K562 (cell line): ENCODE results near the gene MCIDAS. TPM values are rescaled to one million over a fixed set of nuclear protein-coding genes. Genes with fewer than 3 reads are reported as not detected.

Experiments
- CBX5 ChIP-seq: IDR thresholded peaks from 2 replicates; pipeline ENCODE4 v1.6.1; 2014; ENCODE audit warnings: low read depth, borderline replicate concordance
- CREB1 ChIP-seq, 2 experiments: sonication (generic) in 1 of 2; formaldehyde crosslinking in 1 of 2; IDR thresholded peaks; 2 replicates each; pipeline versions ENCODE4 v1.6.1 to v1.8.0; 2012 to 2022; ENCODE audit warnings: inconsistent platforms in 1 of 2, mild to moderate bottlenecking in 1 of 2, missing genetic modification reagents in 1 of 2, moderate library complexity in 1 of 2
- CXXC5 ChIP-seq: fragments of 250-450 bp; sonication (Bioruptor Pico); IDR thresholded peaks from 2 replicates; pipeline ENCODE4 v1.8.0; 2022; ENCODE audit warnings: inconsistent platforms, mild to moderate bottlenecking, moderate library complexity
- EP400 ChIP-seq: fragments of 450-650 bp; IDR thresholded peaks from 2 replicates; pipeline ENCODE4 v1.6.1; 2017; ENCODE audit warnings: antibody characterized with exemption, mild to moderate bottlenecking, moderate library complexity
- ERF ChIP-seq: fragments of 450-650 bp; formaldehyde crosslinking; IDR thresholded peaks from 2 replicates; pipeline ENCODE4 v1.4.0; 2020; ENCODE audit warnings: mild to moderate bottlenecking, mixed read lengths
- HDAC6 ChIP-seq: IDR thresholded peaks from 2 replicates; pipeline ENCODE4 v1.6.1; 2012; ENCODE audit warnings: low read depth, mild to moderate bottlenecking, control low read depth, inconsistent platforms, low read length, moderate library complexity
- HOXB6 ChIP-seq: fragments of 250-450 bp; sonication (Bioruptor Pico); IDR thresholded peaks from 2 replicates; pipeline ENCODE4 v1.5.1; 2022; ENCODE audit warnings: mild to moderate bottlenecking, borderline replicate concordance
- KDM2B ChIP-seq: fragments of 250-450 bp; sonication (Bioruptor Pico); IDR thresholded peaks from 2 replicates; pipeline ENCODE4 v1.8.0; 2021; ENCODE audit warnings: mild to moderate bottlenecking, moderate library complexity
- MAZ ChIP-seq, 2 experiments: fragments of 450-650 bp in 1 of 2; sonication (generic) in 1 of 2; formaldehyde crosslinking; IDR thresholded peaks in 1 of 2; conservative IDR thresholded peaks in 1 of 2; 2 replicates each; pipeline versions ENCODE4 v1.4.0 to v1.5.0; 2020; ENCODE audit warnings: mild to moderate bottlenecking in 1 of 2, missing genetic modification reagents in 1 of 2
- SRSF7 ChIP-seq: fragments of 200-400 bp; formaldehyde crosslinking; optimal IDR thresholded peaks from 2 replicates; pipeline ENCODE3; 2017; ENCODE audit warnings: mild to moderate bottlenecking, low read depth, low read length
- polyA plus RNA-seq, 8 experiments: library from polyadenylated mRNA; depleted of rRNA in 4 of 8; stranded (reverse) in 5 of 8; unstranded in 3 of 8; fragments of >200 nt; fragmentation: Nextera tagmentation in 2 of 8; fragmentation: Illumina TruSeq in 1 of 8; extraction: Ambion mirVana in 2 of 8; extraction: Trizol in 1 of 8; gene quantifications; 2 replicates each; pipeline versions ENCODE4 v1.2.1 to v1.2.3, GENCODE V29; 2011 to 2014; ENCODE audit warnings: inconsistent platforms in 1 of 8, missing spikeins in 1 of 8
- total RNA-seq, 7 experiments: library from RNA; depleted of rRNA in 6 of 7; stranded (reverse); fragments of >200 nt in 6 of 7; fragmentation: Illumina TruSeq in 2 of 7; extraction: Trizol in 2 of 7; gene quantifications; 2 replicates each; pipeline versions ENCODE4 v1.2.1 to v1.2.3, GENCODE V29; 2011 to 2021; ENCODE audit warnings: low replicate concordance in 1 of 7
- TF ChIP-seq, protein P1 (sequence below): sonication (generic); formaldehyde crosslinking; IDR thresholded peaks from 2 replicates; pipeline ENCODE4 v1.8.1; 2023; ENCODE audit warnings: mild to moderate bottlenecking, missing genetic modification reagents
- TF ChIP-seq, protein P2 (sequence below): fragments of 450-650 bp; IDR thresholded peaks from 2 replicates; pipeline ENCODE4 v1.6.1; 2016; ENCODE audit warnings: antibody characterized with exemption
- TF ChIP-seq, protein P3 (sequence below), 2 experiments: fragments of 450-650 bp; formaldehyde crosslinking in 1 of 2; IDR thresholded peaks; 2 replicates each; pipeline versions ENCODE4 v1.4.0 to v1.6.1; 2014 to 2020; ENCODE audit warnings: mild to moderate bottlenecking in 2 of 2, borderline replicate concordance in 1 of 2, low read depth in 1 of 2

MCIDAS gene
- total and polyA plus RNA-seq, 9 of the 15 experiments (the other 6 are each of a cell fraction or from before 2014, with no cell fraction given) = 0.07 to 1.5 (median 0.69) TPM

GRCh38 chr5:55226027-55226933, 835 bp downstream of the MCIDAS start (continued):
- peak in 1 of 2 experiments; percentile 23; a peak in 1 of 4 replicates for TF ChIP-seq MAZ (CRISPR knock-in tag; conservative IDR thresholded peaks at IDR 0.05 in 1 of 2, IDR thresholded peaks at IDR 0.05 in 1 of 2)
- TF ChIP-seq CXXC5 = peak; percentile 61; the same call in 1 of the 2 replicates
- TF ChIP-seq HOXB6 = no peak
- 0 out of 2 replicates have a peak, but pooled peaks have one; percentile 38 for TF ChIP-seq ERF
- TF ChIP-seq, protein P1, sequence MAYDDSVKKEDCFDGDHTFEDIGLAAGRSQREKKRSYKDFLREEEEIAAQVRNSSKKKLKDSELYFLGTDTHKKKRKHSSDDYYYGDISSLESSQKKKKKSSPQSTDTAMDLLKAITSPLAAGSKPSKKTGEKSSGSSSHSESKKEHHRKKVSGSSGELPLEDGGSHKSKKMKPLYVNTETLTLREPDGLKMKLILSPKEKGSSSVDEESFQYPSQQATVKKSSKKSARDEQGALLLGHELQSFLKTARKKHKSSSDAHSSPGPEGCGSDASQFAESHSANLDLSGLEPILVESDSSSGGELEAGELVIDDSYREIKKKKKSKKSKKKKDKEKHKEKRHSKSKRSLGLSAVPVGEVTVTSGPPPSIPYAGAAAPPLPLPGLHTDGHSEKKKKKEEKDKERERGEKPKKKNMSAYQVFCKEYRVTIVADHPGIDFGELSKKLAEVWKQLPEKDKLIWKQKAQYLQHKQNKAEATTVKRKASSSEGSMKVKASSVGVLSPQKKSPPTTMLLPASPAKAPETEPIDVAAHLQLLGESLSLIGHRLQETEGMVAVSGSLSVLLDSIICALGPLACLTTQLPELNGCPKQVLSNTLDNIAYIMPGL (CRISPR knock-in tag) = peak; percentile 38; the same call in 1 of the 2 replicates
- peak; percentile 5; the same call in 1 of the 2 replicates for TF ChIP-seq KDM2B (CRISPR knock-in tag)
- TF ChIP-seq, protein P2, sequence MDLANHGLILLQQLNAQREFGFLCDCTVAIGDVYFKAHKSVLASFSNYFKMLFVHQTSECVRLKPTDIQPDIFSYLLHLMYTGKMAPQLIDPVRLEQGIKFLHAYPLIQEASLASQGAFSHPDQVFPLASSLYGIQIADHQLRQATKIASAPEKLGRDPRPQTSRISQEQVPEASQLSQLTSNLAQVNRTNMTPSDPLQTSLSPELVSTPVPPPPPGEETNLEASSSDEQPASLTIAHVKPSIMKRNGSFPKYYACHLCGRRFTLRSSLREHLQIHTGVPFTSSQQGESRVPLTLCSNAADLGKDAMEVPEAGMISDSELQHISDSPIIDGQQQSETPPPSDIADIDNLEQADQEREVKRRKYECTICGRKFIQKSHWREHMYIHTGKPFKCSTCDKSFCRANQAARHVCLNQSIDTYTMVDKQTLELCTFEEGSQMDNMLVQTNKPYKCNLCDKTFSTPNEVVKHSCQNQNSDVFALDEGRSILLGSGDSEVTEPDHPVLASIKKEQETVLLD = 0 out of 2 replicates have a peak, but pooled peaks have one; percentile 14
- TF ChIP-seq HDAC6 = no peak
- TF ChIP-seq, protein P3, sequence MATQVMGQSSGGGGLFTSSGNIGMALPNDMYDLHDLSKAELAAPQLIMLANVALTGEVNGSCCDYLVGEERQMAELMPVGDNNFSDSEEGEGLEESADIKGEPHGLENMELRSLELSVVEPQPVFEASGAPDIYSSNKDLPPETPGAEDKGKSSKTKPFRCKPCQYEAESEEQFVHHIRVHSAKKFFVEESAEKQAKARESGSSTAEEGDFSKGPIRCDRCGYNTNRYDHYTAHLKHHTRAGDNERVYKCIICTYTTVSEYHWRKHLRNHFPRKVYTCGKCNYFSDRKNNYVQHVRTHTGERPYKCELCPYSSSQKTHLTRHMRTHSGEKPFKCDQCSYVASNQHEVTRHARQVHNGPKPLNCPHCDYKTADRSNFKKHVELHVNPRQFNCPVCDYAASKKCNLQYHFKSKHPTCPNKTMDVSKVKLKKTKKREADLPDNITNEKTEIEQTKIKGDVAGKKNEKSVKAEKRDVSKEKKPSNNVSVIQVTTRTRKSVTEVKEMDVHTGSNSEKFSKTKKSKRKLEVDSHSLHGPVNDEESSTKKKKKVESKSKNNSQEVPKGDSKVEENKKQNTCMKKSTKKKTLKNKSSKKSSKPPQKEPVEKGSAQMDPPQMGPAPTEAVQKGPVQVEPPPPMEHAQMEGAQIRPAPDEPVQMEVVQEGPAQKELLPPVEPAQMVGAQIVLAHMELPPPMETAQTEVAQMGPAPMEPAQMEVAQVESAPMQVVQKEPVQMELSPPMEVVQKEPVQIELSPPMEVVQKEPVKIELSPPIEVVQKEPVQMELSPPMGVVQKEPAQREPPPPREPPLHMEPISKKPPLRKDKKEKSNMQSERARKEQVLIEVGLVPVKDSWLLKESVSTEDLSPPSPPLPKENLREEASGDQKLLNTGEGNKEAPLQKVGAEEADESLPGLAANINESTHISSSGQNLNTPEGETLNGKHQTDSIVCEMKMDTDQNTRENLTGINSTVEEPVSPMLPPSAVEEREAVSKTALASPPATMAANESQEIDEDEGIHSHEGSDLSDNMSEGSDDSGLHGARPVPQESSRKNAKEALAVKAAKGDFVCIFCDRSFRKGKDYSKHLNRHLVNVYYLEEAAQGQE (IDR thresholded peaks at IDR 0.05; ENCODE audit: borderline replicate concordance) = peak; percentile 66
- TF ChIP-seq, protein P3 (CRISPR knock-in tag; IDR thresholded peaks at IDR 0.05; ENCODE audit: low read depth) = no peak
- no peak for TF ChIP-seq CBX5
- TF ChIP-seq SRSF7 = no peak
- TF ChIP-seq CREB1 (IDR thresholded peaks at IDR 0.05) = peak; percentile 27; the same call in 1 of the 2 replicates
- TF ChIP-seq CREB1 (CRISPR knock-in tag; IDR thresholded peaks at IDR 0.05) = peak; percentile 35; the same call in 1 of the 2 replicates
- peak; percentile 40; the same call in 1 of the 2 replicates for TF ChIP-seq EP400
